GM23338 (cell line): ENCODE measurements around the gene TAF11L10. TPM values are rescaled to one million over a fixed set of nuclear protein-coding genes. Genes with fewer than 3 reads are reported as not detected.

Source experiments
- ATAC-seq: fragments of 200-7000 bp; cut with Tn5 transposase; 3 replicates; pipeline ENCODE4 v1.9.1; 2020
- DNase-seq: peaks from one replicate; pipeline ENCODE4 v3.0.0-alpha.2; 2015; ENCODE audit warnings: low spot score
- H2AFZ ChIP-seq: fragments of 200-600 bp; sonication (generic); 2 replicates; pipeline ENCODE4 v1.8.0; 2016; ENCODE audit warnings: antibody characterized with exemption, mild to moderate bottlenecking, moderate library complexity
- H3F3A ChIP-seq: fragments of 200-600 bp; sonication (generic); replicated peaks from 2 replicates; pipeline ENCODE4 v1.8.0; 2017; ENCODE audit warnings: antibody characterized with exemption, mixed run types, low read depth
- H3K27ac ChIP-seq: fragments of 200-600 bp; sonication (generic); 2 replicates; pipeline ENCODE4 v1.6.1; 2016; ENCODE audit warnings: low read depth
- H3K27me3 ChIP-seq: fragments of 200-600 bp; sonication (generic); 2 replicates; pipeline ENCODE4 v1.8.0; 2016; ENCODE audit warnings: mild to moderate bottlenecking, mixed run types, moderate library complexity; ENCODE audit not compliant: insufficient read depth
- H3K36me3 ChIP-seq: fragments of 200-600 bp; sonication (generic); 2 replicates; pipeline ENCODE4 v1.8.0; 2016; ENCODE audit warnings: mild to moderate bottlenecking; ENCODE audit not compliant: insufficient read depth
- H3K4me1 ChIP-seq: fragments of 200-600 bp; sonication (generic); 2 replicates; pipeline ENCODE4 v1.8.0; 2016; ENCODE audit warnings: mild to moderate bottlenecking, moderate library complexity; ENCODE audit not compliant: insufficient read depth
- H3K4me2 ChIP-seq: fragments of 200-600 bp; sonication (generic); 2 replicates; pipeline ENCODE4 v1.7.1; 2017; ENCODE audit warnings: mixed run types
- H3K4me3 ChIP-seq: fragments of 200-600 bp; sonication (generic); 2 replicates; pipeline ENCODE4 v1.6.1; 2016; ENCODE audit warnings: mixed run types
- H3K79me2 ChIP-seq: fragments of 200-600 bp; sonication (generic); replicated peaks from 2 replicates; pipeline ENCODE4 v1.8.0; 2017; ENCODE audit warnings: mild to moderate bottlenecking; ENCODE audit not compliant: insufficient read depth
- H3K9me2 ChIP-seq: fragments of 200-600 bp; sonication (generic); 2 replicates; pipeline ENCODE4 v1.8.0; 2017; ENCODE audit not compliant: insufficient read depth
- H4K20me1 ChIP-seq: fragments of 200-600 bp; sonication (generic); replicated peaks from 2 replicates; pipeline ENCODE4 v1.8.0; 2017; ENCODE audit warnings: mild to moderate bottlenecking; ENCODE audit not compliant: insufficient read depth
- H3K27ac Mint-ChIP-seq: 2 replicates; pipeline ENCODE4 v1.8.0; 2020; ENCODE audit warnings: inconsistent platforms, mild to moderate bottlenecking, moderate library complexity, mixed read lengths
- H3K27me3 Mint-ChIP-seq: 3 replicates; pipeline ENCODE4 v1.8.0; 2022; ENCODE audit warnings: low read depth, mild to moderate bottlenecking, moderate library complexity, mixed read lengths, inconsistent platforms; ENCODE audit not compliant: insufficient read depth, poor library complexity
- H3K36me3 Mint-ChIP-seq: 3 replicates; pipeline ENCODE4 v1.8.0; 2021; ENCODE audit warnings: low read depth, mild to moderate bottlenecking, inconsistent platforms, moderate library complexity, mixed read lengths
- H3K4me1 Mint-ChIP-seq: 3 replicates; pipeline ENCODE4 v1.8.0; 2020; ENCODE audit warnings: mild to moderate bottlenecking, inconsistent platforms, mixed read lengths
- H3K4me3 Mint-ChIP-seq: 3 replicates; pipeline ENCODE4 v1.8.0; 2021; ENCODE audit warnings: moderate library complexity, mild to moderate bottlenecking, inconsistent platforms, mixed read lengths
- H3K9me3 Mint-ChIP-seq: 3 replicates; pipeline ENCODE4 v1.8.0; 2020; ENCODE audit warnings: moderate library complexity, mild to moderate bottlenecking, inconsistent platforms, mixed read lengths
- CREB1 ChIP-seq: fragments of 250-450 bp; sonication (Bioruptor Pico); IDR thresholded peaks from 2 replicates; pipeline ENCODE4 v1.5.0; 2020; ENCODE audit warnings: low read depth, mild to moderate bottlenecking, moderate library complexity
- EZH2 ChIP-seq: fragments of 200-600 bp; sonication (generic); IDR thresholded peaks from one replicate; pipeline ENCODE4 v1.8.0; 2017; ENCODE audit warnings: antibody characterized with exemption, mild to moderate bottlenecking, low read depth; ENCODE audit not compliant: unreplicated experiment
- EZH2phosphoT487 ChIP-seq: fragments of 200-600 bp; sonication (generic); IDR thresholded peaks from one replicate; pipeline ENCODE4 v1.8.1; 2018; ENCODE audit warnings: antibody characterized with exemption; ENCODE audit not compliant: unreplicated experiment
- JUNB ChIP-seq: IDR thresholded peaks from one replicate; pipeline ENCODE4 v1.6.1; 2016; ENCODE audit warnings: antibody characterized with exemption; ENCODE audit not compliant: unreplicated experiment
- NANOG ChIP-seq: IDR thresholded peaks from 2 replicates; pipeline ENCODE4 v1.6.1; 2016; ENCODE audit warnings: antibody characterized with exemption, borderline replicate concordance
- POLR2AphosphoS5 ChIP-seq: IDR thresholded peaks from 2 replicates; pipeline ENCODE4 v1.6.1; 2016; ENCODE audit warnings: antibody characterized with exemption, low read depth
- STAT1 ChIP-seq: IDR thresholded peaks from one replicate; pipeline ENCODE4 v1.6.1; 2016; ENCODE audit warnings: antibody characterized with exemption; ENCODE audit not compliant: unreplicated experiment
- ZNF114 ChIP-seq: fragments of 250-450 bp; sonication (Bioruptor Pico); IDR thresholded peaks from 2 replicates; pipeline ENCODE4 v1.5.0; 2020; ENCODE audit warnings: mild to moderate bottlenecking, moderate library complexity
- ZNF331 ChIP-seq: fragments of 250-450 bp; sonication (Bioruptor Pico); IDR thresholded peaks from 2 replicates; pipeline ENCODE4 v1.5.0; 2020; ENCODE audit warnings: low read depth, mild to moderate bottlenecking, moderate library complexity
- polyA plus RNA-seq: library from polyadenylated mRNA; unstranded; fragments of >200 nt; fragmentation: Nextera tagmentation; extraction: Ambion mirVana; gene quantifications from 2 replicates; pipeline ENCODE4 v1.2.1, GENCODE V29; 2016
- total RNA-seq: library from RNA; depleted of rRNA; stranded (reverse); fragments of >200 nt; shearing (Covaris generic); gene quantifications from 2 replicates; pipeline ENCODE4 v1.2.3, GENCODE V29; 2014
- TF ChIP-seq, protein P1 (sequence below), 2 experiments: fragments of 200-600 bp in 1 of 2; sonication (generic) in 1 of 2; conservative IDR thresholded peaks; 2 replicates each; pipeline versions ENCODE4 v1.5.1 to v1.6.1; 2016 to 2017; ENCODE audit warnings: antibody characterized with exemption in 2 of 2, low read depth in 2 of 2, mild to moderate bottlenecking in 2 of 2, moderate library complexity in 1 of 2
- TF ChIP-seq, protein P2 (sequence below): IDR thresholded peaks from 2 replicates; pipeline ENCODE4 v1.6.1; 2016; ENCODE audit warnings: antibody characterized with exemption
- TF ChIP-seq, protein P3 (sequence below): IDR thresholded peaks from one replicate; pipeline ENCODE4 v1.6.1; 2018; ENCODE audit warnings: antibody characterized with exemption; ENCODE audit not compliant: unreplicated experiment

The TAF11L10 gene
- total and polyA plus RNA-seq, 2 experiments from 2014 or later, result not detected

DNA sequence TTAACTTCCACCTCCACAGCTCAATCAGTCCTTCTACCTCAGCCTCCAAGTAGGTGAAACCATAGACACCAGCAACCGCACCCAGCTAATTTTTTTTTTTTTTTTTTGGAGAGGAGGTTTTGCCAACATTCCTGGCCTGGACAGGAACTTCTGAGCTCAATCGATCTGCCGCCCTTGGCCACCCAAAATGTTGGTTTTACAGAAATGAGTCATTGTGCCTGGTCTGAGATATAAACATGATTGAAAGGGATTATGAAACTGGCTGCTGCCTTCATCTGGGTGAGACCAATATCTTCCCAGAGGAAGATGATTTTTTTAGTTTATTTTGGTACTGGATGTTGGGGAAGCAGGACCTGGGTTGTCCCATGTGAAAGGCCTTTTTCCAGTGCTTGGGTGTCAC lies 21.7 kb upstream of the TAF11L10 start (continued):
- TF ChIP-seq, protein P1, sequence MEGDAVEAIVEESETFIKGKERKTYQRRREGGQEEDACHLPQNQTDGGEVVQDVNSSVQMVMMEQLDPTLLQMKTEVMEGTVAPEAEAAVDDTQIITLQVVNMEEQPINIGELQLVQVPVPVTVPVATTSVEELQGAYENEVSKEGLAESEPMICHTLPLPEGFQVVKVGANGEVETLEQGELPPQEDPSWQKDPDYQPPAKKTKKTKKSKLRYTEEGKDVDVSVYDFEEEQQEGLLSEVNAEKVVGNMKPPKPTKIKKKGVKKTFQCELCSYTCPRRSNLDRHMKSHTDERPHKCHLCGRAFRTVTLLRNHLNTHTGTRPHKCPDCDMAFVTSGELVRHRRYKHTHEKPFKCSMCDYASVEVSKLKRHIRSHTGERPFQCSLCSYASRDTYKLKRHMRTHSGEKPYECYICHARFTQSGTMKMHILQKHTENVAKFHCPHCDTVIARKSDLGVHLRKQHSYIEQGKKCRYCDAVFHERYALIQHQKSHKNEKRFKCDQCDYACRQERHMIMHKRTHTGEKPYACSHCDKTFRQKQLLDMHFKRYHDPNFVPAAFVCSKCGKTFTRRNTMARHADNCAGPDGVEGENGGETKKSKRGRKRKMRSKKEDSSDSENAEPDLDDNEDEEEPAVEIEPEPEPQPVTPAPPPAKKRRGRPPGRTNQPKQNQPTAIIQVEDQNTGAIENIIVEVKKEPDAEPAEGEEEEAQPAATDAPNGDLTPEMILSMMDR (conservative IDR thresholded peaks at IDR 0.05; ENCODE audit: low read depth in 2 of 2), result no peak
- TF ChIP-seq NANOG (no peak), POLR2AphosphoS5 (no peak), ZNF114 (CRISPR knock-in tag) (no peak), STAT1 (no peak), EZH2phosphoT487 (no peak), JUNB (no peak), CREB1 (no peak)

DNA sequence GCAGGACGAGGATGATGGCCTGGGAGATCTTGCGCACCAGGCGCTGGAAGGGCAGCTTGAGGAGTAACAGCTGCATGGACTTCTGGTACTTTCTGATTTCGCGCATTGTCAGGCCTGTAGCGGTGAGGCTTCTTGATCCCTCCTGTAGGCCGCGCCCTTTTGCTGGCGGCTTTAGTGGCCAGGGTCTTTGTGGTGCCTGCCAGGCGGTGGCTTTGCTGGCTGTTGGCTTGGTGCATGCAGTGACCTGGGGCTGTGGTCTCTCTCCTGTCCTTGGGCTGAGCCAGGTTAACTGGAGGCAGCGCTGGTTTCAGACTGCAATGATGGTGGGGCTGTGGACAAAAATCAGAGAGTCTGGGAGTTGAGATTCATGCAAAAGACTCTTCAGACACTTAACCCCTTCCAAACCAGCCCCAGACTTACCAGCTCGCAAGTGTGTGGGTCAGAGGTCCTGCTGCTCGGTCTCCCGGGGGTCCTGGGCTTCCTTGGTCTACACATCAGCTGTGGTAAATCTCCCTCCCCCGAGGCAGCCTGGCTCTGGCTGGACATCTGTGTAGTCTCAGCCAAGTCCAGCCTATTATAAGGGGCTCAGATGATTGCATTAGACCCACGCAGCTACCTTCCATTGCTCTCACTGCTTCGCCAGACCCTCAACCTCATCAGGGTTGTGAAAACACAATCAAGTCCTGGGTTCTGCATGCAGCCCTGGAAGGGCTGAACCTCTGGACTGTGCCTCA lies 17.4 kb upstream of the TAF11L10 start:
- H3K36me3 ChIP-seq, result no peaks in the 10 kb centered on the region
- H3F3A ChIP-seq, result no peaks in the 10 kb centered on the region
- H2AFZ ChIP-seq, result no peak overlapping the region
- no peak overlapping the region for H3K4me2 ChIP-seq
- Mint-ChIP-seq H3K4me3 (no peak overlapping the region), H3K27me3 (peaks cover 2% of the 10 kb centered on the region), H3K9me3 (peaks cover 2% of the 10 kb centered on the region; the same call in 1 of the 3 replicates), H3K27ac (no peak overlapping the region), H3K36me3 (no peaks in the 10 kb centered on the region), H3K4me1 (no peaks in the 10 kb centered on the region)
- DNase-seq, result no peak
- H3K9me2 ChIP-seq, result peaks cover 3% of the 10 kb centered on the region; the same call in 1 of the 2 replicates
- H3K27ac ChIP-seq, result no peak overlapping the region
- no peak for ATAC-seq
- no peaks in the 10 kb centered on the region for H4K20me1 ChIP-seq
- no peaks in the 10 kb centered on the region for H3K4me1 ChIP-seq
- no peak overlapping the region for H3K4me3 ChIP-seq
- H3K27me3 ChIP-seq, result no peaks in the 10 kb centered on the region
- H3K79me2 ChIP-seq, result no peaks in the 10 kb centered on the region
- no peak for TF ChIP-seq EZH2
- TF ChIP-seq, protein P2, sequence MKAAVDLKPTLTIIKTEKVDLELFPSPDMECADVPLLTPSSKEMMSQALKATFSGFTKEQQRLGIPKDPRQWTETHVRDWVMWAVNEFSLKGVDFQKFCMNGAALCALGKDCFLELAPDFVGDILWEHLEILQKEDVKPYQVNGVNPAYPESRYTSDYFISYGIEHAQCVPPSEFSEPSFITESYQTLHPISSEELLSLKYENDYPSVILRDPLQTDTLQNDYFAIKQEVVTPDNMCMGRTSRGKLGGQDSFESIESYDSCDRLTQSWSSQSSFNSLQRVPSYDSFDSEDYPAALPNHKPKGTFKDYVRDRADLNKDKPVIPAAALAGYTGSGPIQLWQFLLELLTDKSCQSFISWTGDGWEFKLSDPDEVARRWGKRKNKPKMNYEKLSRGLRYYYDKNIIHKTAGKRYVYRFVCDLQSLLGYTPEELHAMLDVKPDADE, result no peak
- TF ChIP-seq NANOG, result no peak
- TF ChIP-seq, protein P1 (conservative IDR thresholded peaks at IDR 0.05; ENCODE audit: low read depth in 2 of 2), result no peak
- TF ChIP-seq JUNB, result no peak
- no peak for TF ChIP-seq ZNF331 (CRISPR knock-in tag)
- TF ChIP-seq, protein P3, sequence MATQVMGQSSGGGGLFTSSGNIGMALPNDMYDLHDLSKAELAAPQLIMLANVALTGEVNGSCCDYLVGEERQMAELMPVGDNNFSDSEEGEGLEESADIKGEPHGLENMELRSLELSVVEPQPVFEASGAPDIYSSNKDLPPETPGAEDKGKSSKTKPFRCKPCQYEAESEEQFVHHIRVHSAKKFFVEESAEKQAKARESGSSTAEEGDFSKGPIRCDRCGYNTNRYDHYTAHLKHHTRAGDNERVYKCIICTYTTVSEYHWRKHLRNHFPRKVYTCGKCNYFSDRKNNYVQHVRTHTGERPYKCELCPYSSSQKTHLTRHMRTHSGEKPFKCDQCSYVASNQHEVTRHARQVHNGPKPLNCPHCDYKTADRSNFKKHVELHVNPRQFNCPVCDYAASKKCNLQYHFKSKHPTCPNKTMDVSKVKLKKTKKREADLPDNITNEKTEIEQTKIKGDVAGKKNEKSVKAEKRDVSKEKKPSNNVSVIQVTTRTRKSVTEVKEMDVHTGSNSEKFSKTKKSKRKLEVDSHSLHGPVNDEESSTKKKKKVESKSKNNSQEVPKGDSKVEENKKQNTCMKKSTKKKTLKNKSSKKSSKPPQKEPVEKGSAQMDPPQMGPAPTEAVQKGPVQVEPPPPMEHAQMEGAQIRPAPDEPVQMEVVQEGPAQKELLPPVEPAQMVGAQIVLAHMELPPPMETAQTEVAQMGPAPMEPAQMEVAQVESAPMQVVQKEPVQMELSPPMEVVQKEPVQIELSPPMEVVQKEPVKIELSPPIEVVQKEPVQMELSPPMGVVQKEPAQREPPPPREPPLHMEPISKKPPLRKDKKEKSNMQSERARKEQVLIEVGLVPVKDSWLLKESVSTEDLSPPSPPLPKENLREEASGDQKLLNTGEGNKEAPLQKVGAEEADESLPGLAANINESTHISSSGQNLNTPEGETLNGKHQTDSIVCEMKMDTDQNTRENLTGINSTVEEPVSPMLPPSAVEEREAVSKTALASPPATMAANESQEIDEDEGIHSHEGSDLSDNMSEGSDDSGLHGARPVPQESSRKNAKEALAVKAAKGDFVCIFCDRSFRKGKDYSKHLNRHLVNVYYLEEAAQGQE, result no peak
- TF ChIP-seq CREB1, result no peak
- no peak for TF ChIP-seq POLR2AphosphoS5
- no peak for TF ChIP-seq ZNF114 (CRISPR knock-in tag)
- TF ChIP-seq EZH2phosphoT487, result no peak
